HepG2 (cell line): ENCODE measurements around the gene SPAG4. TPM values are rescaled to one million over a fixed set of nuclear protein-coding genes. Genes with fewer than 3 reads are reported as not detected.
A peak's percentile ranks its signal among the peaks of the same experiment; 100 is the strongest.

ENCODE experiments used
- AFF4 ChIP-seq: sonication (generic); formaldehyde crosslinking; IDR thresholded peaks from 2 replicates; pipeline ENCODE4 v1.4.0; 2020; ENCODE audit warnings: missing genetic modification reagents
- BCL6 ChIP-seq: IDR thresholded peaks from 2 replicates; pipeline ENCODE4 v1.6.1; 2016; ENCODE audit warnings: missing genetic modification reagents, missing compliant biosample characterization
- ESRRA ChIP-seq: sonication (generic); formaldehyde crosslinking; IDR thresholded peaks from 2 replicates; pipeline ENCODE4 v1.5.1; 2020; ENCODE audit warnings: mild to moderate bottlenecking, low read depth, missing genetic modification reagents
- GABPB1 ChIP-seq: IDR thresholded peaks from 2 replicates; pipeline ENCODE4 v1.6.1; 2016; ENCODE audit warnings: mild to moderate bottlenecking, missing genetic modification reagents, moderate library complexity, missing compliant biosample characterization
- HBP1 ChIP-seq: IDR thresholded peaks from 2 replicates; pipeline ENCODE4 v1.6.1; 2016; ENCODE audit warnings: low read depth, control low read depth
- MAF1 ChIP-seq: sonication (generic); formaldehyde crosslinking; IDR thresholded peaks from 2 replicates; pipeline ENCODE4 v1.5.0; 2020; ENCODE audit warnings: missing genetic modification reagents, borderline replicate concordance
- RELA ChIP-seq: sonication (generic); formaldehyde crosslinking; IDR thresholded peaks from 2 replicates; pipeline ENCODE4 v1.4.0; 2020; ENCODE audit warnings: missing genetic modification reagents
- ZBTB39 ChIP-seq: sonication (generic); formaldehyde crosslinking; IDR thresholded peaks from 2 replicates; pipeline ENCODE4 v1.5.0; 2020; ENCODE audit warnings: missing genetic modification reagents
- ZFYVE20 ChIP-seq: sonication (generic); formaldehyde crosslinking; IDR thresholded peaks from 2 replicates; pipeline ENCODE4 v1.8.0; 2023; ENCODE audit warnings: low read depth, mild to moderate bottlenecking, moderate library complexity, missing genetic modification reagents, borderline replicate concordance
- ZNF234 ChIP-seq: sonication (generic); formaldehyde crosslinking; conservative IDR thresholded peaks from 2 replicates; pipeline ENCODE4 v1.5.1; 2020; ENCODE audit warnings: mild to moderate bottlenecking, missing genetic modification reagents
- ZNF276 ChIP-seq: sonication (generic); formaldehyde crosslinking; IDR thresholded peaks from 2 replicates; pipeline ENCODE4 v1.4.0; 2020; ENCODE audit warnings: mild to moderate bottlenecking, low read depth, missing genetic modification reagents
- ZNF331 ChIP-seq: sonication (generic); formaldehyde crosslinking; IDR thresholded peaks from 2 replicates; pipeline ENCODE4 v1.4.0; 2020; ENCODE audit warnings: missing genetic modification reagents
- ZNF446 ChIP-seq: sonication (generic); formaldehyde crosslinking; IDR thresholded peaks from 2 replicates; pipeline ENCODE4 v1.5.0; 2020; ENCODE audit warnings: mild to moderate bottlenecking, missing genetic modification reagents
- ZNF496 ChIP-seq: sonication (generic); formaldehyde crosslinking; IDR thresholded peaks from 2 replicates; pipeline ENCODE4 v1.8.1; 2023; ENCODE audit warnings: mild to moderate bottlenecking, moderate library complexity, missing genetic modification reagents; ENCODE audit not compliant: insufficient replicate concordance
- ZNF503 ChIP-seq: sonication (generic); formaldehyde crosslinking; IDR thresholded peaks from 2 replicates; pipeline ENCODE4 v1.4.0; 2020; ENCODE audit warnings: missing genetic modification reagents
- ZNF614 ChIP-seq: IDR thresholded peaks from 2 replicates; pipeline ENCODE4 v1.6.1; 2018; ENCODE audit warnings: missing biosample characterization, missing genetic modification reagents, inconsistent platforms, borderline replicate concordance
- polyA plus RNA-seq, 8 experiments: library from polyadenylated mRNA; depleted of rRNA in 3 of 8; stranded (reverse) in 7 of 8; unstranded in 1 of 8; fragments of >200 nt; fragmentation: Illumina TruSeq in 4 of 8; extraction: Trizol in 4 of 8; gene quantifications; 2 replicates each; pipeline versions ENCODE4 v1.2.1 to v1.2.3, GENCODE V29; 2011 to 2016; ENCODE audit warnings: low read depth in 4 of 8, missing spikeins in 1 of 8, mixed read lengths in 1 of 8; ENCODE audit not compliant: insufficient read depth in 1 of 8
- total RNA-seq, 5 experiments: library from RNA; depleted of rRNA; stranded (reverse); fragments of >200 nt; fragmentation: Illumina TruSeq; extraction: Trizol; gene quantifications; 2 replicates each; pipeline ENCODE4 v1.2.3, GENCODE V29; 2016; ENCODE audit warnings: low read depth in 1 of 5

The SPAG4 gene
- total and polyA plus RNA-seq, 2 of the 13 experiments (the other 11 are each of a cell fraction or from before 2014, with no cell fraction given): 5.8 to 137 TPM

GRCh38 chr20:35616465-35617396 lies 1.1 kb downstream of the SPAG4 start (continued):
- TF ChIP-seq AFF4: peak; percentile 51; the same call in 1 of the 2 replicates
- TF ChIP-seq ESRRA (CRISPR knock-in tag): no peak
- no peak; the same call in 1 of the 2 replicates for TF ChIP-seq ZNF276 (CRISPR knock-in tag)
- TF ChIP-seq ZNF234: 0 out of 2 replicates have a peak, but pooled peaks have one; percentile 49
- TF ChIP-seq ZNF446: peak; percentile 83; the same call in 1 of the 2 replicates
- TF ChIP-seq ZNF496 (CRISPR knock-in tag): no peak
- no peak for TF ChIP-seq ZFYVE20
- no peak for TF ChIP-seq HBP1
- TF ChIP-seq ZNF614: peak; percentile 90; the same call in 1 of the 2 replicates
- TF ChIP-seq MAF1 (CRISPR knock-in tag): no peak; the same call in 1 of the 2 replicates
- TF ChIP-seq BCL6 (CRISPR knock-in tag): peak; percentile 58; the same call in 1 of the 2 replicates
- TF ChIP-seq ZBTB39: peak; percentile 91; the same call in 1 of the 2 replicates
- peak; percentile 66 for TF ChIP-seq GABPB1 (CRISPR knock-in tag)
- peak; percentile 54; the same call in 1 of the 2 replicates for TF ChIP-seq ZNF331
- TF ChIP-seq ZNF503 (CRISPR knock-in tag): 0 out of 2 replicates have a peak, but pooled peaks have one; percentile 50
- TF ChIP-seq RELA (CRISPR knock-in tag): no peak
